WTC11 (cell line): ENCODE measurements around the gene CYP2U1.

Experiments used
- CREB1 ChIP-seq: sonication (generic); formaldehyde crosslinking; IDR thresholded peaks from 2 replicates; pipeline ENCODE4 v1.8.0; 2023; ENCODE audit warnings: mild to moderate bottlenecking, missing genetic modification reagents
- ETV6 ChIP-seq: sonication (generic); formaldehyde crosslinking; IDR thresholded peaks from 2 replicates; pipeline ENCODE4 v1.8.1; 2022; ENCODE audit warnings: mild to moderate bottlenecking, missing genetic modification reagents
- FOXJ3 ChIP-seq: sonication (generic); formaldehyde crosslinking; IDR thresholded peaks from 2 replicates; pipeline ENCODE4 v1.9.0; 2021; ENCODE audit warnings: missing genetic modification reagents, mild to moderate bottlenecking, borderline replicate concordance
- GABPB1 ChIP-seq: sonication (generic); formaldehyde crosslinking; IDR thresholded peaks from 2 replicates; pipeline ENCODE4 v1.8.1; 2023; ENCODE audit warnings: mild to moderate bottlenecking, missing genetic modification reagents
- NFYB ChIP-seq: sonication (generic); formaldehyde crosslinking; conservative IDR thresholded peaks from 2 replicates; pipeline ENCODE4 v1.8.0; 2022; ENCODE audit warnings: low read depth, missing genetic modification reagents
- TCF7 ChIP-seq: sonication (generic); formaldehyde crosslinking; IDR thresholded peaks from 2 replicates; pipeline ENCODE4 v1.8.0; 2022; ENCODE audit warnings: mild to moderate bottlenecking, low read depth, missing genetic modification reagents, moderate library complexity
- TP53 ChIP-seq: sonication (generic); formaldehyde crosslinking; IDR thresholded peaks from 2 replicates; pipeline ENCODE4 v1.8.1; 2023; ENCODE audit warnings: mild to moderate bottlenecking, missing genetic modification reagents
- ZNF263 ChIP-seq: sonication (generic); formaldehyde crosslinking; IDR thresholded peaks from 2 replicates; pipeline ENCODE4 v1.8.1; 2022; ENCODE audit warnings: low read depth, mild to moderate bottlenecking, moderate library complexity, missing genetic modification reagents
- TF ChIP-seq, protein P1 (sequence below): fragments of 200-600 bp; IDR thresholded peaks from 2 replicates; pipeline ENCODE4 v1.8.0; 2022; ENCODE audit warnings: antibody characterized with exemption
- TF ChIP-seq, protein P2 (sequence below): sonication (generic); formaldehyde crosslinking; IDR thresholded peaks from 2 replicates; pipeline ENCODE4 v1.8.1; 2023; ENCODE audit warnings: mild to moderate bottlenecking, moderate library complexity, missing genetic modification reagents
- TF ChIP-seq, protein P3 (sequence below): sonication (generic); formaldehyde crosslinking; IDR thresholded peaks from 2 replicates; pipeline ENCODE4 v1.8.1; 2023; ENCODE audit warnings: mild to moderate bottlenecking, missing genetic modification reagents, moderate library complexity
- TF ChIP-seq, protein P4 (sequence below): sonication (generic); formaldehyde crosslinking; IDR thresholded peaks from 2 replicates; pipeline ENCODE4 v1.8.0; 2022; ENCODE audit warnings: mild to moderate bottlenecking, missing genetic modification reagents
- TF ChIP-seq, protein P5 (sequence below): sonication (generic); formaldehyde crosslinking; IDR thresholded peaks from 2 replicates; pipeline ENCODE4 v1.8.1; 2022; ENCODE audit warnings: low read depth, missing genetic modification reagents, borderline replicate concordance
- TF ChIP-seq, protein P6 (sequence below): sonication (generic); formaldehyde crosslinking; IDR thresholded peaks from 2 replicates; pipeline ENCODE4 v1.8.0; 2022; ENCODE audit warnings: missing genetic modification reagents

DNA sequence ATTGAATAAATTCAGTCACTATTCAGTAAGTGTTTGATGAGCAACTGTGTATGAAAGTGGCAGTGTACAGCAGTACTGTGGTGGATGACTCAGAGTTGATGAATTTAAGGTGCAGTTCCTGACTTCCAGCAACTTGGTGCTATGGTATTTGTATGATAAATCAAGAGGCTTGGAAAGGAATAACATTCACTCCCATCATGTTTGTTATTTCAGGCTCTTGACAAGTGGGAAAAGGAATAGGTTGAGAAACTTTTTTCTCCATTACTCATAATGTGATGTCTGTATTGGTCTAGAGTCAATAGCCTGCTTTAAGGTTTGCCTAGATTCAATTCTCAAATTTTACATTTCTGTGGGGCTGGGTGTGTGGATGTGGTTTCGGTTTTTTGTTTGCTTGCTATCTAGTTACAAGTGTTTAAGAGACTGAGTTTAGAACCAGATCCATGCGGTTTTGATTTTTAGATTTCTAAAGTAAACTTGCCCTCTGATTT, 35.1 kb upstream of the CYP2U1 start:
- TF ChIP-seq, protein P1, sequence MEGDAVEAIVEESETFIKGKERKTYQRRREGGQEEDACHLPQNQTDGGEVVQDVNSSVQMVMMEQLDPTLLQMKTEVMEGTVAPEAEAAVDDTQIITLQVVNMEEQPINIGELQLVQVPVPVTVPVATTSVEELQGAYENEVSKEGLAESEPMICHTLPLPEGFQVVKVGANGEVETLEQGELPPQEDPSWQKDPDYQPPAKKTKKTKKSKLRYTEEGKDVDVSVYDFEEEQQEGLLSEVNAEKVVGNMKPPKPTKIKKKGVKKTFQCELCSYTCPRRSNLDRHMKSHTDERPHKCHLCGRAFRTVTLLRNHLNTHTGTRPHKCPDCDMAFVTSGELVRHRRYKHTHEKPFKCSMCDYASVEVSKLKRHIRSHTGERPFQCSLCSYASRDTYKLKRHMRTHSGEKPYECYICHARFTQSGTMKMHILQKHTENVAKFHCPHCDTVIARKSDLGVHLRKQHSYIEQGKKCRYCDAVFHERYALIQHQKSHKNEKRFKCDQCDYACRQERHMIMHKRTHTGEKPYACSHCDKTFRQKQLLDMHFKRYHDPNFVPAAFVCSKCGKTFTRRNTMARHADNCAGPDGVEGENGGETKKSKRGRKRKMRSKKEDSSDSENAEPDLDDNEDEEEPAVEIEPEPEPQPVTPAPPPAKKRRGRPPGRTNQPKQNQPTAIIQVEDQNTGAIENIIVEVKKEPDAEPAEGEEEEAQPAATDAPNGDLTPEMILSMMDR: no peak
- TF ChIP-seq, protein P2, sequence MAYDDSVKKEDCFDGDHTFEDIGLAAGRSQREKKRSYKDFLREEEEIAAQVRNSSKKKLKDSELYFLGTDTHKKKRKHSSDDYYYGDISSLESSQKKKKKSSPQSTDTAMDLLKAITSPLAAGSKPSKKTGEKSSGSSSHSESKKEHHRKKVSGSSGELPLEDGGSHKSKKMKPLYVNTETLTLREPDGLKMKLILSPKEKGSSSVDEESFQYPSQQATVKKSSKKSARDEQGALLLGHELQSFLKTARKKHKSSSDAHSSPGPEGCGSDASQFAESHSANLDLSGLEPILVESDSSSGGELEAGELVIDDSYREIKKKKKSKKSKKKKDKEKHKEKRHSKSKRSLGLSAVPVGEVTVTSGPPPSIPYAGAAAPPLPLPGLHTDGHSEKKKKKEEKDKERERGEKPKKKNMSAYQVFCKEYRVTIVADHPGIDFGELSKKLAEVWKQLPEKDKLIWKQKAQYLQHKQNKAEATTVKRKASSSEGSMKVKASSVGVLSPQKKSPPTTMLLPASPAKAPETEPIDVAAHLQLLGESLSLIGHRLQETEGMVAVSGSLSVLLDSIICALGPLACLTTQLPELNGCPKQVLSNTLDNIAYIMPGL: no peak
- TF ChIP-seq ZNF263 (CRISPR knock-in tag) (no peak), GABPB1 (no peak), CREB1 (CRISPR knock-in tag) (no peak), TCF7 (CRISPR knock-in tag) (no peak), FOXJ3 (no peak), TP53 (CRISPR knock-in tag) (no peak), NFYB (no peak), ETV6 (CRISPR knock-in tag) (no peak)
- TF ChIP-seq, protein P3, sequence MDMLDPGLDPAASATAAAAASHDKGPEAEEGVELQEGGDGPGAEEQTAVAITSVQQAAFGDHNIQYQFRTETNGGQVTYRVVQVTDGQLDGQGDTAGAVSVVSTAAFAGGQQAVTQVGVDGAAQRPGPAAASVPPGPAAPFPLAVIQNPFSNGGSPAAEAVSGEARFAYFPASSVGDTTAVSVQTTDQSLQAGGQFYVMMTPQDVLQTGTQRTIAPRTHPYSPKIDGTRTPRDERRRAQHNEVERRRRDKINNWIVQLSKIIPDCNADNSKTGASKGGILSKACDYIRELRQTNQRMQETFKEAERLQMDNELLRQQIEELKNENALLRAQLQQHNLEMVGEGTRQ: no peak
- TF ChIP-seq, protein P4, sequence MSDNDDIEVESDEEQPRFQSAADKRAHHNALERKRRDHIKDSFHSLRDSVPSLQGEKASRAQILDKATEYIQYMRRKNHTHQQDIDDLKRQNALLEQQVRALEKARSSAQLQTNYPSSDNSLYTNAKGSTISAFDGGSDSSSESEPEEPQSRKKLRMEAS: no peak
- TF ChIP-seq, protein P5, sequence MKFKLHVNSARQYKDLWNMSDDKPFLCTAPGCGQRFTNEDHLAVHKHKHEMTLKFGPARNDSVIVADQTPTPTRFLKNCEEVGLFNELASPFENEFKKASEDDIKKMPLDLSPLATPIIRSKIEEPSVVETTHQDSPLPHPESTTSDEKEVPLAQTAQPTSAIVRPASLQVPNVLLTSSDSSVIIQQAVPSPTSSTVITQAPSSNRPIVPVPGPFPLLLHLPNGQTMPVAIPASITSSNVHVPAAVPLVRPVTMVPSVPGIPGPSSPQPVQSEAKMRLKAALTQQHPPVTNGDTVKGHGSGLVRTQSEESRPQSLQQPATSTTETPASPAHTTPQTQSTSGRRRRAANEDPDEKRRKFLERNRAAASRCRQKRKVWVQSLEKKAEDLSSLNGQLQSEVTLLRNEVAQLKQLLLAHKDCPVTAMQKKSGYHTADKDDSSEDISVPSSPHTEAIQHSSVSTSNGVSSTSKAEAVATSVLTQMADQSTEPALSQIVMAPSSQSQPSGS (CRISPR knock-in tag): no peak
- TF ChIP-seq, protein P6, sequence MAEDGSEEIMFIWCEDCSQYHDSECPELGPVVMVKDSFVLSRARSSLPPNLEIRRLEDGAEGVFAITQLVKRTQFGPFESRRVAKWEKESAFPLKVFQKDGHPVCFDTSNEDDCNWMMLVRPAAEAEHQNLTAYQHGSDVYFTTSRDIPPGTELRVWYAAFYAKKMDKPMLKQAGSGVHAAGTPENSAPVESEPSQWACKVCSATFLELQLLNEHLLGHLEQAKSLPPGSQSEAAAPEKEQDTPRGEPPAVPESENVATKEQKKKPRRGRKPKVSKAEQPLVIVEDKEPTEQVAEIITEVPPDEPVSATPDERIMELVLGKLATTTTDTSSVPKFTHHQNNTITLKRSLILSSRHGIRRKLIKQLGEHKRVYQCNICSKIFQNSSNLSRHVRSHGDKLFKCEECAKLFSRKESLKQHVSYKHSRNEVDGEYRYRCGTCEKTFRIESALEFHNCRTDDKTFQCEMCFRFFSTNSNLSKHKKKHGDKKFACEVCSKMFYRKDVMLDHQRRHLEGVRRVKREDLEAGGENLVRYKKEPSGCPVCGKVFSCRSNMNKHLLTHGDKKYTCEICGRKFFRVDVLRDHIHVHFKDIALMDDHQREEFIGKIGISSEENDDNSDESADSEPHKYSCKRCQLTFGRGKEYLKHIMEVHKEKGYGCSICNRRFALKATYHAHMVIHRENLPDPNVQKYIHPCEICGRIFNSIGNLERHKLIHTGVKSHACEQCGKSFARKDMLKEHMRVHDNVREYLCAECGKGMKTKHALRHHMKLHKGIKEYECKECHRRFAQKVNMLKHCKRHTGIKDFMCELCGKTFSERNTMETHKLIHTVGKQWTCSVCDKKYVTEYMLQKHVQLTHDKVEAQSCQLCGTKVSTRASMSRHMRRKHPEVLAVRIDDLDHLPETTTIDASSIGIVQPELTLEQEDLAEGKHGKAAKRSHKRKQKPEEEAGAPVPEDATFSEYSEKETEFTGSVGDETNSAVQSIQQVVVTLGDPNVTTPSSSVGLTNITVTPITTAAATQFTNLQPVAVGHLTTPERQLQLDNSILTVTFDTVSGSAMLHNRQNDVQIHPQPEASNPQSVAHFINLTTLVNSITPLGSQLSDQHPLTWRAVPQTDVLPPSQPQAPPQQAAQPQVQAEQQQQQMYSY: no peak
